ENCODE results near the gene BAZ2B. TPM values are rescaled to one million over a fixed set of nuclear protein-coding genes. Genes with fewer than 3 reads are reported as not detected.

The BAZ2B gene
- total RNA-seq, 1 donor from 2014 or later = 108 TPM

DNA sequence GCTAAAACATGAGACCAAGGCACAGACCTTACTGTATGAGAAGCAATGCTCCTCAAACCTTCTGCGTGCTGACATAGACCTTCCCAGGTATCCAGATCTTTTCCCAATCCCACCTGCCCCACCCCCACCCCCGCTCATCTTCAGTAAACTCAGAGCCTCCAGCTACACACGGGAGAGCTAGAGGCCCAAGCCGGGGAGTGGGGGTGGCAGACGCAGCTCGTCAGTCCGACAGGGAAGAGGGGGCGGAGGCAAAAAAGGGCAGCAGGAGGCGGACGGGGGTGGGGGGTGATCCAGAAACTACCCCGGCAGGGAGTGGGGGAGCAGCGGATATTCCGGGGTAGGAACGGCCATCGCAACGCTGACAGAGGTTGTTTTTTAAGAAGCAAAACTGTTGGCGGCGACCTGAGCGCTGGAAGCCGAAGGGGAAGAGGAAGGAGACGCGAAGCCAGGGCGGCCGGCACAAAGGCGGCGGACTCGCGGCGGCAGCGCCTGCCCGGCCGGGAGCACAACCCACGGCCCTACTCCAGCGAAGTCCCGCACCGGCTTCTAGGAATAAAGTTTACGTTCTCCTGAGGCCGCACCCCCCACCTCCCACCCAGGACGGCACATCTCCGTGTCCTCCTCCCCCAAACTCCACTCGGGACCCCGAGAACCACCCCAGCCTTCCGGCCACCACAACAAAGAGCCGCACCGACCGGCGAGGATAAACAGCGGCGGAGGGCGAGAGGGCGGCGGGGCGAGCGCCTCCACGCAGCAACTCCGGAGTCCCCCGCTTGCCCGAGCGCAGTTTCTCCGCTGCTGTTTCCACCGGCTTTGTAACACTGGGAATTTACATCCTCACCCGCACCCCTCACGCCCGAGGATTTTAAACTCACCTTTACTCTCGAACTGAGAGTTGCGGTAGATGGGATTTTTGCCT is 722 bp downstream of the BAZ2B start:
- DNase-seq (ENCODE audit: low spot score) = peak; percentile 98

GRCh38 chr2:159614534-159615366 is 1.6 kb downstream of the BAZ2B start:
- peak; percentile 87 for DNase-seq (ENCODE audit: low spot score)

DNA sequence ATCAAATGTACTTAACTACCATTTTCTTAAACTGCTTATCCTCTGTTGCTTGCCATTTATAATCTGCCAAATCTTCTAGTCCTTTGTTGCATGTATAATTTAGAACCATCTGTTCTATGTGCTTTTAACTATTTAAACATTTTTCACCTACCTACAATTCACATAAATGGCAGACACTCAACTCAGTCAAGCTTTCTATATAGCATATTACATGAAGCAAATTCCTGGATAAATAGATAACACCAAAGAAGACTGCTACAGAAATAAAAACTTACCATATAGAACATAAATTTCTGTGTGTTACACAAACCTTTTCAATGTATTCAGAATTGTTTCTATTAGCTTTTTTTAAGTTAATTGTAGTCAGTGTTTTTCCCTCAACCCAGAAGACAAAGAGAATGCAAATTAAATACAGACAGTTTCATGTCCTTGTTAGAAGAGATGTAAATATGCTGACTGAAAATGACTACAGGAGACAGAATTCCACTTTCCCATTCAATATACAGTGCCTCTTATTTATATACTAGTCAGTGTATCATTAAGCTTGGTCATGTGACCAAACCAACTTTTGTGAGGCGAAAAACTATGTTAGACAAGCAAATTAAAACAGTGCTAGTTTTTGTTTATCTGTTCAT is 2.6 kb downstream of the BAZ2B start:
- peak; percentile 45 for DNase-seq (ENCODE audit: low spot score)

DNA sequence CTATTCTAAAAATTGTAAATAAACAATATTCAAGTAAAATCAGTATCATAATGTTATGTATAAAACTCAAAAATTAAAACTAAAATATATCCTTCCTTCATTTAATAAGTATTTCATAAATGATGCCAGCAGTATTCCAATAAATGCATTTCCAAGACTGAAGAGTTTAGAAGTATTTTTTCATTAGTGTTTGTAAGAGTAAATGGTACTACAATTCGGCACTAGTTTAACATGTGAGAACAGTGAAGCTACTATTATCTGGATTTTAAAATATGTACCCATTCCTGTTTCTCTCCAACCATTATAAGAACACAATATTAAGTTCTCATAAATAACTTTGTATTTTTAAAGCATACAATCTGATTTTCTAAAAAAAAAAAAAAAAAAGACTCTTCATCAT is 3.3 kb downstream of the BAZ2B start:
- DNase-seq (ENCODE audit: low spot score) = no peak

- peak; percentile 46 for DNase-seq (ENCODE audit: low spot score)
Measured at GRCh38 chr2:159612255-159612901, 4.0 kb downstream of the BAZ2B start.

DNA sequence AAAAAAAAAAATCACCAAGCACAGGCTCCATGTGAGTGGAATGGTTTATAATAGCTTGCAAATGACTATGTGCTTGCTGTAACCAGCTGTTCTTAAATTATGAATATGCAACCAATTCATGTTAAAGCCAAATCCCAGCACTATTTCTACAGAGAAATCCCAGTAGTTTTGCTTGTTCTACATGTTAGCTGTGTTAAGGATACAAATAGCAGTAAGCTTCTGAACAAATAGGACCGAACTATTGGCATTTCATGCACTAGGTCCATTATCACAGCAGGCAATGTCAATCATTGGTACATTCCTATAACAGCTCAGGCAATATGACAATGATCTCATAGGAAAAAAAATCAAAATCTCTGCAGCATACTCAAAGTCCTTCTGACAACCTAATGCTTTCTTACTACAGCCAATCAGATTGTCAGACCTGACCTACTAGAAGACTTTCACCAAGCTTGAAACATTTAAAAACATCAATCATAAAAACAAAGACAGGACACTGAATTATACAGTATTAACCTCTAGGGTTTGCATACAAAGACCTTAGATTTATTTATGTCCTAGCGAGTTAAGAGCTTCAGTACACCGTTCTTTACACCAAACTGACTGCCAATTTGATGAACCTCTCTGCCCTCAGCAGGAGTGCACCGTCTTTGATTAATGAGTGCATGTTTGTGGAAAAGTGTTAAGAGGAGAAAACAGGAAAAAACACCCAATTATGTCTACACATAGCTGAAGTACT is 6.4 kb downstream of the BAZ2B start:
- DNase-seq (ENCODE audit: low spot score) = no peak

GRCh38 chr2:159608723-159609308 is 7.5 kb downstream of the BAZ2B start:
- DNase-seq (ENCODE audit: low spot score) = no peak

DNA sequence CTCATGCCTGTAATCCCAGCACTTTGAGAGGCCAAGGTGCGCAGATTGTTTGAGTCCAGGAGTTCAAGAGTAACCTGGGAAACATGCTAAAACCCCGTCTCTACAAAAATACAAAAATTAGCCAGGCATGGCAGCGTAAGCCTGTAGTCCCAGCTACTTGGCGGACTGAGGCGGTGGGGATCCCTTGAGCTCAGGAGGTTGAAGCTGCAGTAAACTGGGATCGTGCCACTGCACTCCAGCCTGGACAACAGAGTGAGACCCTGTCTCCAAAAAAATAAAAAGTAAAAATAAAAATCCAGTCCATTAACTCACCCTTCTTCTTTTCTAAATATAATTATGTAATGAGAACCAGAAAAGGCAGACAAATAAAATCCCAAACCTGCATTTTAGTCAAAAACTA is 8.2 kb downstream of the BAZ2B start:
- no peak for DNase-seq (ENCODE audit: low spot score)

- peak; percentile 40 for DNase-seq (ENCODE audit: low spot score)
Measured at GRCh38 chr2:159606287-159606686, 10.1 kb downstream of the BAZ2B start.

DNA sequence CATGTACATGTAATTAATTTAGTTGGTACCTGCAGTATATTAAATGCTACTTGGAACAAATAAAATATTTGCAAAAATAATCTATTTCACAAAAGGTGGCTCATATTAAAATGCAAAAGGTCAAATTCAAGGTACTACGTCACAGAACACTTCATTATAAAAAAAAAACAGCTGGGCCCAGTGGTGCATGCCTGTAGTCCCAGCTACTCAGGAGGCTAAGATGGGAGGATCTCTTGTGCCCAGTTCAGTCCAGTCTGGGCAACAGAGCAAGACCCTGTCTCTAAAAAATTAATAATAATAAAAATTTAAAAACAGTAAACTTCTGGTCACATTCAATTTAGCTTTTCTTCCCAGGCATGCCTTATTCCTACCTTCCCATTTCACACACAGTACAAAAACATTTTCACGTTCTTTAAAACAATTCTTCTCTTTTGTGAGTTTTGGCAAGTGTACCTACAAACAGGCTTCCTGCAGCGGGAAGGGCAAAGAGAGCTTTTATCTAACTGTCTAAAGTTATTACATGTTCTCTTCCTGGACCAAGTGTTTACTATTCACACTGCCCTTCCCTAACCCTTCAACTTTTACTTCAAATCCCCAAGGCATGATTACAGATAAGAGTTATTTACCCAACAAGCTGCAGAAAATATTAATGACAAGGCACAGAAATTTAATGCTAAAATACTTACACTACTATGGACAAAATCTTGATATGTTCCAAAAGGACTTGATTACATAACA is 10.7 kb downstream of the BAZ2B start:
- peak; percentile 52 for DNase-seq (ENCODE audit: low spot score)

DNA sequence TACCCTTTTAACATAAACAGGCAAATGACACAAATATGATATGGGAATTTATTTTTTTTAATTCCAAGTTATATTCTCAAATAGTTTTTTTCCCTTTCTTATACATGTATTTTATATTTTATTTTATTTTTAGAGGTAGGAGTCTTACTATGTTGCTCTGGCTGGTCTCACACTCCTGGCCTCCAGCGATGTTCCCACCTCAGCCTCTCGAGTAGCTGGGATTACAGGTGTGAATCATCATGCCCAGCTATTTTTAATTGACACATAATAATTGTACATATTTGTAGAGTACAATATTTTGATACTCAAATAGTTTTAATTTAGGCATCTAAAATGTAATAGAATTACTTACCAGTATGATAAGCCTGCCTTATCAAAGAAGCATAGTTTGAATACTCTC is 12.2 kb downstream of the BAZ2B start:
- no peak for DNase-seq (ENCODE audit: low spot score)

- no peak for DNase-seq (ENCODE audit: low spot score)
Measured at GRCh38 chr2:159600752-159601151, 15.6 kb downstream of the BAZ2B start.

GRCh38 chr2:159595410-159596046 is 20.8 kb downstream of the BAZ2B start:
- no peak for DNase-seq (ENCODE audit: low spot score)

- DNase-seq (ENCODE audit: low spot score) = no peak
Measured at GRCh38 chr2:159592441-159592840, 23.9 kb downstream of the BAZ2B start.

- DNase-seq (ENCODE audit: low spot score) = no peak
Measured at GRCh38 chr2:159591221-159591620, 25.1 kb downstream of the BAZ2B start.

- no peak for DNase-seq (ENCODE audit: low spot score)
Measured at GRCh38 chr2:159589286-159589685, 27.1 kb downstream of the BAZ2B start.

- no peak for DNase-seq (ENCODE audit: low spot score)
Measured at GRCh38 chr2:159586034-159586433, 30.3 kb downstream of the BAZ2B start.

DNA sequence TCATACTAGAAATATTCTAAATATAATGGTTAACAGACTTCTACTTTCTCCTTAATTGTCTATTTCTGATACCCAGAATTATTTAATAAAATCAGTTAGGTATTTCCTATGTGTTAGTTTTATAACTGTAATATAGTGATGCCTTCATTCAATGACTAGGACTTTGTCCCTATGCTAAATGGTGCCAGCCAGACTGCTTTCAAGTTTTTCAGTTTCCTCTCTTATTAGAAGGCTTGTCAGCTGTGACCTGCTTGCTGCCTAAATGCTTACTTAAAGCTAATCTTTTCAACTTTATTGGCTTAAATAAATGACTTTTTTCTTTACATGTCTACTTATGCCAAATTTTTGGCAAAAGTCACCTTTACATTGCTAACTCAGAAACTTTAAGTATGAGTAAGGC is 30.7 kb downstream of the BAZ2B start:
- DNase-seq (ENCODE audit: low spot score) = no peak

DNA sequence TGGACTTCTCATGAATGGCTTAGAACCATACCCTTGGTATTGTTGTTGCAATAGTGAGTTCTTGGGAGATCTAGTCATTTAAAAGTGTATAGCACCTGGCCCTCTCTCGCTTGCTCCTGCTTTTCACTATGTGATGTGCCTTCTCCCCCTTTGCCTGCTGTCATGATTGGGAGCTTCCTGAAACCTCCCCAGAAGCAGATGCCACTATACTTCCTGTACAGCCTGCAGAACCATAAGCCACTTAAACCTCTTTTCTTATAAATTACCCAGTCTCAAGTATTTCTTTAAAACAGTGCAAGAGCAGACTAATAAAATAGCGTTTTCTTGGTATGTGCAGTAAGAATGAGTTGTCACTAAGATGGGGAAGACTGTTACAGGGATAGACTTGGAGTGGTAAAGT is 31.6 kb downstream of the BAZ2B start:
- DNase-seq (ENCODE audit: low spot score) = no peak
